ENCODE data around the gene DNAH11. TPM values are rescaled to one million over a fixed set of nuclear protein-coding genes. Genes with fewer than 3 reads are reported as not detected.

The DNAH11 gene
- total RNA-seq, 4 donors from 2014 or later, result 0.35 to 19.0 (median 3.2) TPM

GRCh38 chr7:21805791-21806190 is 263.0 kb downstream of the DNAH11 start:
- no peaks in the 10 kb centered on the region for H3K4me1 ChIP-seq
- no peak for DNase-seq
- H3K9me3 ChIP-seq, result no peaks in the 10 kb centered on the region
- no peak overlapping the region for H3K27ac ChIP-seq
- no peak overlapping the region for H3K4me3 ChIP-seq
- TF ChIP-seq CTCF (IDR thresholded peaks at IDR 0.05) (no peak), POLR2A (IDR thresholded peaks at IDR 0.05) (no peak)
- H3K36me3 ChIP-seq, result no peaks in the 10 kb centered on the region
- no peaks in the 10 kb centered on the region for H3K27me3 ChIP-seq

- Histone ChIP-seq H3K4me1 (no peaks in the 10 kb centered on the region), H3K27ac (no peak overlapping the region), H3K36me3 (no peaks in the 10 kb centered on the region), H3K9me3 (no peaks in the 10 kb centered on the region), H3K4me3 (no peak overlapping the region), H3K27me3 (no peaks in the 10 kb centered on the region)
- TF ChIP-seq POLR2A (IDR thresholded peaks at IDR 0.05) (no peak), CTCF (IDR thresholded peaks at IDR 0.05) (no peak)
- no peak for DNase-seq
Measured at GRCh38 chr7:21806388-21806787, 263.5 kb downstream of the DNAH11 start.

- Histone ChIP-seq H3K27me3 (no peaks in the 10 kb centered on the region), H3K4me3 (no peak overlapping the region), H3K36me3 (no peaks in the 10 kb centered on the region), H3K27ac (no peak overlapping the region), H3K9me3 (no peaks in the 10 kb centered on the region), H3K4me1 (no peaks in the 10 kb centered on the region)
- TF ChIP-seq POLR2A (IDR thresholded peaks at IDR 0.05) (no peak), CTCF (IDR thresholded peaks at IDR 0.05) (no peak)
- no peak for DNase-seq
Measured at GRCh38 chr7:21819048-21819447, 276.2 kb downstream of the DNAH11 start.

- no peaks in the 10 kb centered on the region for H3K36me3 ChIP-seq
- H3K4me3 ChIP-seq, result no peak overlapping the region
- DNase-seq, result no peak
- H3K27ac ChIP-seq, result no peak overlapping the region
- H3K4me1 ChIP-seq, result no peaks in the 10 kb centered on the region
- H3K9me3 ChIP-seq, result no peaks in the 10 kb centered on the region
- H3K27me3 ChIP-seq, result no peaks in the 10 kb centered on the region
- no peak for TF ChIP-seq CTCF (IDR thresholded peaks at IDR 0.05)
- TF ChIP-seq POLR2A (IDR thresholded peaks at IDR 0.05), result no peak
Measured at GRCh38 chr7:21828841-21829240, 286.0 kb downstream of the DNAH11 start.

GRCh38 chr7:21829731-21830130 is 286.9 kb downstream of the DNAH11 start:
- no peaks in the 10 kb centered on the region for H3K36me3 ChIP-seq
- TF ChIP-seq CTCF (IDR thresholded peaks at IDR 0.05) (no peak), POLR2A (IDR thresholded peaks at IDR 0.05) (no peak)
- H3K27me3 ChIP-seq, result no peaks in the 10 kb centered on the region
- no peak overlapping the region for H3K4me3 ChIP-seq
- H3K4me1 ChIP-seq, result no peaks in the 10 kb centered on the region
- no peak overlapping the region for H3K27ac ChIP-seq
- no peak for DNase-seq
- H3K9me3 ChIP-seq, result no peaks in the 10 kb centered on the region

GRCh38 chr7:21844742-21845141 is 301.9 kb downstream of the DNAH11 start:
- no peaks in the 10 kb centered on the region for H3K4me1 ChIP-seq
- no peak for DNase-seq
- no peak overlapping the region for H3K4me3 ChIP-seq
- H3K9me3 ChIP-seq, result no peaks in the 10 kb centered on the region
- no peak overlapping the region for H3K27ac ChIP-seq
- H3K36me3 ChIP-seq, result no peaks in the 10 kb centered on the region
- TF ChIP-seq CTCF (IDR thresholded peaks at IDR 0.05) (no peak), POLR2A (IDR thresholded peaks at IDR 0.05) (no peak)
- no peaks in the 10 kb centered on the region for H3K27me3 ChIP-seq
